ENCODE results near the gene CNGB1.

DNA sequence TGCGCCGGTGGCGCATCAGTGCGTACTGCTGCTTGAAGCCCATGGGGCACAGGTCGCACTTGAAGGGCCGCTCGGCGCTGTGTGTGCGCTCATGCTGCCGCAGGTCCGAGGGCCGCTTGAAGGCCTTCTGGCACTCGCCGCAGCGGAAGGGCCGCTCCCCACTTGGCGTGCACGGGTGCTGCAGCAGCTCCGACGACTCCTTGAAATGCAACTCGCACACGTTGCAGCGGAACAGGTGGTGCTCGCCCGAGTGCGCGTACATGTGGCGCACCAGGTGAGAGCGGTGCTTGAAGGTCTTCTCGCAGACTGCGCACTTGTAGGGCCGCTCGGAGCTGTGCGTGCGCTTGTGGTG is 26.2 kb upstream of the CNGB1 start:
- TF ChIP-seq, protein P1, sequence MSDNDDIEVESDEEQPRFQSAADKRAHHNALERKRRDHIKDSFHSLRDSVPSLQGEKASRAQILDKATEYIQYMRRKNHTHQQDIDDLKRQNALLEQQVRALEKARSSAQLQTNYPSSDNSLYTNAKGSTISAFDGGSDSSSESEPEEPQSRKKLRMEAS (IDR thresholded peaks at IDR 0.05) = no peak
- TF ChIP-seq TAF1 (IDR thresholded peaks at IDR 0.05; ENCODE audit: low read depth) = no peak
- TF ChIP-seq, protein P2, sequence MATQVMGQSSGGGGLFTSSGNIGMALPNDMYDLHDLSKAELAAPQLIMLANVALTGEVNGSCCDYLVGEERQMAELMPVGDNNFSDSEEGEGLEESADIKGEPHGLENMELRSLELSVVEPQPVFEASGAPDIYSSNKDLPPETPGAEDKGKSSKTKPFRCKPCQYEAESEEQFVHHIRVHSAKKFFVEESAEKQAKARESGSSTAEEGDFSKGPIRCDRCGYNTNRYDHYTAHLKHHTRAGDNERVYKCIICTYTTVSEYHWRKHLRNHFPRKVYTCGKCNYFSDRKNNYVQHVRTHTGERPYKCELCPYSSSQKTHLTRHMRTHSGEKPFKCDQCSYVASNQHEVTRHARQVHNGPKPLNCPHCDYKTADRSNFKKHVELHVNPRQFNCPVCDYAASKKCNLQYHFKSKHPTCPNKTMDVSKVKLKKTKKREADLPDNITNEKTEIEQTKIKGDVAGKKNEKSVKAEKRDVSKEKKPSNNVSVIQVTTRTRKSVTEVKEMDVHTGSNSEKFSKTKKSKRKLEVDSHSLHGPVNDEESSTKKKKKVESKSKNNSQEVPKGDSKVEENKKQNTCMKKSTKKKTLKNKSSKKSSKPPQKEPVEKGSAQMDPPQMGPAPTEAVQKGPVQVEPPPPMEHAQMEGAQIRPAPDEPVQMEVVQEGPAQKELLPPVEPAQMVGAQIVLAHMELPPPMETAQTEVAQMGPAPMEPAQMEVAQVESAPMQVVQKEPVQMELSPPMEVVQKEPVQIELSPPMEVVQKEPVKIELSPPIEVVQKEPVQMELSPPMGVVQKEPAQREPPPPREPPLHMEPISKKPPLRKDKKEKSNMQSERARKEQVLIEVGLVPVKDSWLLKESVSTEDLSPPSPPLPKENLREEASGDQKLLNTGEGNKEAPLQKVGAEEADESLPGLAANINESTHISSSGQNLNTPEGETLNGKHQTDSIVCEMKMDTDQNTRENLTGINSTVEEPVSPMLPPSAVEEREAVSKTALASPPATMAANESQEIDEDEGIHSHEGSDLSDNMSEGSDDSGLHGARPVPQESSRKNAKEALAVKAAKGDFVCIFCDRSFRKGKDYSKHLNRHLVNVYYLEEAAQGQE (IDR thresholded peaks at IDR 0.05; ENCODE audit: low read depth) = no peak
